Measurements from ENCODE around the gene EEF1AKMT4.

Gene EEF1AKMT4

DNA sequence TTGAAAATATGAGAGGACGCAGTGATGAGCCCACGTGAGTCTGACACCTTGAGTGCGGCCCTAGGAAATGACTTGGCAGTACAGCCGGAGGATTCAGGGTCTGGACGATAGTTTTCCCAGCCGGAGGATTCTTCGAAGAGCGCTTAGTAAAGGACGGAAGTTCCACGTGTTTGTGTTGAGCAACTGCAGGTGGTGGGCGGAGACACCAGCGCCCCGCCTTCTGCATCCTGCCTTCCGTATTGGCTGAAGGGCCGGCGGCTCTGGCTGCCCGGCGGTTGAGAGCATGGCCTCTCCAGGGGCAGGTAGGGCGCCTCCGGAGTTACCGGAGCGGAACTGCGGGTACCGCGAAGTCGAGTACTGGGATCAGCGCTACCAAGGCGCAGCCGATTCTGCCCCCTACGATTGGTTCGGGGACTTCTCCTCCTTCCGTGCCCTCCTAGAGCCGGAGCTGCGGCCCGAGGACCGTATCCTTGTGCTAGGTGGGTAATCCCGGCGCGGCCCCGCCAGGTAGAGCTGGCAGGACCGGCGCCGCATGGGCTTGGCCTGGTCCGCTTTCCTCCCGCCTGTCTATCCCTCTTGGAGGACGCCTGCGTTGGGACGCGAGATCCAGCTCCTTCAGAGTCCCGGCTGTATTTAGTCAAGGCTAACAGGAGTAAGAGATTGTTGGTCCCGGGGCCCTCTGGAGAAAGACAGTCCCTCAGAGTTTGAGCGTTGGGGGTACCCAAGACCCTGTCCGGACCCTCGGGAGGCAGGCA lies at the start of gene EEF1AKMT4:
EEF1AKMT4 (plus strand) TSS at position 261 of the 755 bp plus-strand sequence; CDS start at position 284, 23 bp downstream.
- DNase-seq (ENCODE audit: low spot score): peak; percentile 93

GRCh38 chr3:184200825-184201224 lies 48.6 kb upstream of the EEF1AKMT4 start:
- no peak for DNase-seq (ENCODE audit: low spot score)

DNA sequence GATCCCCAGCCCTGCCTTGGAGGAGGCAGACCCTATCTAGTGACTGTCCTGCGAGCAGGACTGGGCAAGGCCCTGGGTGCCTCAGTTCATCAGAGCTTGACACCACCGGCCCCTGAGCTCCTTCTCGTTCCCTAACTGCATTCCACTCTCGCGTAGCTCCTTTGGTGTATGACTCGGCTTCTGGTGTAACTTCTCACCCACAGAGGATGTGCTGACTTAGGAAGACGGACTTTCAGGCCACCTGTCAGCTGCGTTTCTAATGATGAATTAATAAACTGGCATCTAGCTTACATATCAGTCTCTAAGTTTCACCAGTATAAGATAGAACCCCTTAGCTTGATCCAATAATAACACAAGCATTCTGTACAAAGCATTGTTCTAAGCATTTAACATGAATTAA lies 45.9 kb upstream of the EEF1AKMT4 start:
- DNase-seq (ENCODE audit: low spot score): no peak

DNA sequence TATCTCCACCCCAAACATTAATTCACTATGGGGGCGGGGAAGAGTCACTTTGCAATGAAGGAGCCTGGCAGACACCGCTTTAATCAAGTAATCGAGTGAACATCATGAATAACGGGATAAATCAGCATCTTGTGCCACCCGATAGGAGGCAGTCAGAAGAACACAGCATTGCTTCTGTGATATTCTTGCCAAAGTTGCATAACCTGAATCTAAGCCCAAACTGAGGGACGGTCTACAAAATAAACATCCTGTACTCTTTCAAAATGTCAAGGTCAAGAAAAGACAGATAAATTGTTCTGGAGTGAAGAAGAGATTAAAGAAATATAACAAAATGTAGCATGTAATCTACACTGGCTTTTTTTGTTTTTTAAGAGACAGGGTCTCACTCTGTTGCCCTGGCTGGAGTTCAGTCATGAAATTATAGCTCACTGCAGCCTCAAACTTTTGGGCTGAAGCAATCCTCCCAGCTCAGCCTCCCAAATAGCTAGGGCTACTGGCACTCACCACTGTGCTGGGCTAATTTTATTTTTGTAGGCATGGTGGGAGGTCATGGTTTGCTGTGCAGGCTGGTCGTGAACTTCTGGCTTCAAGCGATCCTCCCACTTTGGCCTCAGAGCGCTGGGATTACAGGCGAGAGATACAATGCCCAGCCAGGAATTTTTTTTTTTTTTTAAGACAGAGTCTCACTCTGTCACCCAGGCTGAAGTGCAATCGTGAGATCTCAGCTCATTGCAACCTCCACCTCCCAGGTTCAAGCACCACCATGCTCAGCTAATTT lies 40.1 kb upstream of the EEF1AKMT4 start:
- DNase-seq (ENCODE audit: low spot score): no peak

DNA sequence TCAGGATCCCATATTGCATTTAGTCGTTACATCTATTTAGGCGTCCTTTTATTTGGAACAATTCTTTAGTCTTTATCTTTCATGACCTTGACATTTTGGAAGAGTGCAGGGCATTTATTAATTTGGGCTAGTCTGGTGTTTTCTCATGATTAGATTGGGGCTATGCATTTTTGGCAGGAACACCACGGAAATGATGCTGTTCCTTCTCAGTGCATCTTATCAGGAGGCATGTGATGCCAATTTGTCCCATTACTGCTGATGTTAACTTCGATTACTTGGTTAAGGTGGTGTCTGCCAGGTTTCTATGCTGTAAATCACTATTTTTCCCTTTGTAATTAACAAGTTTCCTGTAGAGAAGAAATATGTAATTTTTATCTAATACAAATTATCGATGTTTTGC lies 38.2 kb upstream of the EEF1AKMT4 start:
- no peak for DNase-seq (ENCODE audit: low spot score)

- DNase-seq (ENCODE audit: low spot score): no peak
These were observed 37.8 kb upstream of the EEF1AKMT4 start for GRCh38 chr3:184211718-184212117.

DNA sequence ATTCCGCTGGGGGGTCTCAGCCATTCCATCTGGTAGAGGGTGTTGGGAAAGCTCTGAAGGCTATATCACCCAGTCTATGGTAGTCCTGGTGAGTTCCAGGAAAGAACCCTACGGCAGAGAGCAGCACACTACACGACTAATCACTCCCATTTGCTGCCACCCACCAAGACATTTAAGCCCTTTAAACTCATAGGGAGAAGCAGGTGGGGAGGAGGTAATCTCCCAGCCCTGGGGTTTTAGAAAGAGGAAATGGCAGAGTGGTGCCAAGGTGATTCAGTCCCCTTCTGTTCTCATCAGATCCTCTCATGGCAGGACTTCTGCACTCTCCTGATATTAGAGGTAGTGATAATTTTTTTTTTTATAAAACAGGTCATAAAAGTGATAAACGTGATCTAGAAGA lies 30.7 kb upstream of the EEF1AKMT4 start:
- DNase-seq (ENCODE audit: low spot score): no peak

- DNase-seq (ENCODE audit: low spot score): no peak
These were observed 27.0 kb upstream of the EEF1AKMT4 start for GRCh38 chr3:184222521-184222920.

GRCh38 chr3:184223946-184224345 lies 25.5 kb upstream of the EEF1AKMT4 start:
- DNase-seq (ENCODE audit: low spot score): no peak

DNA sequence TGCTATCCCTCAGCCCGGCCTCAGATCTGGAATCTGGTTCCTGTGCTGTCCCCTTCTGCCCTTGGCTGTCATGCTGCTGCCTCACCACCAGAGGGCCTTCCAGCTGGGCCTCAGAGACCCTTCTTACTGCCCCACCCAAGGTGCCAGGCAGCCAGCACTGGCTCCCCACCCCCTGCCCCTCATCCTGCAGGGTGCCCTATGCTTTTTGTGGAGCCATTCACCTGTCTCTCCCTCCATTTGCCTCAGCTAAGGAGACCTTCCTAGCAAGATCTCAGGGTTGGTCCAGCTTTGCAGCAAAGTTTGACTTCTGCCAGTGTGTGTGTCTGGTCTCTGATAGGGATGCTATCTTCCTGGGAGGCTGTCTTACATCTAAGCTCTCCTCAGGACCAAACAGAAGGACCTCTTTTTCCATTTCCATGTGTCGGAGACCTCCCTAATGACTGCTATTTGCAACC lies 22.0 kb upstream of the EEF1AKMT4 start:
- no peak for DNase-seq (ENCODE audit: low spot score)

DNA sequence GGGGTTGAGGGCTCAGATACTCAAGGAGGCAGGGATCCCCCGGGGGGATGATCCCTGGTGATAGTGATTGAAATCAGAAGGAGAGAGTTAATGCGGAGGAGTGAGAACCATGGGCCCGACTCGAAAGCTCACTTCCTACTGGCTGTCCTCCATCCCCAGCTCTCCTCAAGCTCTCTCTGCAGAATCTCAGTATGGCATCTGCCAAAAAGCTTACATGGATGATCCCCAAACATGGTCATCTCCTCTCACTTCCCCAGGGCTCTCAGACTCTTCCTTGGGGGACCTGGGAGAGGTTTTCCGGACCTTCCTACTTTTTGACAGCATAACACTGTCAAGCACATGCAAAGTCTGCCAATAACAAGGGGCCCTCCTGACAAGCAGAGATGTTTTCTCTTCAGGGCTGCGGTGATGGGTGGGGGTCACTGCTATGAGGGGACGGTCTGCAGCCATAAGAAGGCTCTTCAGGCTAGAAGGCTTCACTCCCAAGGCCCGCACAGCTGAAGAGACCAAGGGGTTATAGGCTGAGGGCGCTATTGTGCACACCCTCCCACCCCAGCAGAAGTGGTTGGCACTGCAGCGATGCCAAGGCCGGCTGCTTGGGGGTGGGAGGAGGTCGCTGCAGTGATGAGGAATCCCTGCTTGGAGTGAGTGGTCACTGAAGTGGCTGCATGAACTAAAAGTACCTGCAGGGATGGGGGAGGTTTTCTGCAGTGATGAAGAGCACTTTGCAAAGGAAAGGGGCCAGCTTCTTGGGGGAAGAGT lies 20.9 kb upstream of the EEF1AKMT4 start:
- DNase-seq (ENCODE audit: low spot score): no peak

- DNase-seq (ENCODE audit: low spot score): no peak
These were observed 19.9 kb upstream of the EEF1AKMT4 start, which contains the start of gene VWA5B2 for GRCh38 chr3:184229394-184230080. VWA5B2 (plus strand) TSS chr3:184229585; CDS start chr3:184230529, 944 bp downstream.

GRCh38 chr3:184230081-184230602 lies 19.3 kb upstream of the EEF1AKMT4 start:
- no peak for DNase-seq (ENCODE audit: low spot score)

DNA sequence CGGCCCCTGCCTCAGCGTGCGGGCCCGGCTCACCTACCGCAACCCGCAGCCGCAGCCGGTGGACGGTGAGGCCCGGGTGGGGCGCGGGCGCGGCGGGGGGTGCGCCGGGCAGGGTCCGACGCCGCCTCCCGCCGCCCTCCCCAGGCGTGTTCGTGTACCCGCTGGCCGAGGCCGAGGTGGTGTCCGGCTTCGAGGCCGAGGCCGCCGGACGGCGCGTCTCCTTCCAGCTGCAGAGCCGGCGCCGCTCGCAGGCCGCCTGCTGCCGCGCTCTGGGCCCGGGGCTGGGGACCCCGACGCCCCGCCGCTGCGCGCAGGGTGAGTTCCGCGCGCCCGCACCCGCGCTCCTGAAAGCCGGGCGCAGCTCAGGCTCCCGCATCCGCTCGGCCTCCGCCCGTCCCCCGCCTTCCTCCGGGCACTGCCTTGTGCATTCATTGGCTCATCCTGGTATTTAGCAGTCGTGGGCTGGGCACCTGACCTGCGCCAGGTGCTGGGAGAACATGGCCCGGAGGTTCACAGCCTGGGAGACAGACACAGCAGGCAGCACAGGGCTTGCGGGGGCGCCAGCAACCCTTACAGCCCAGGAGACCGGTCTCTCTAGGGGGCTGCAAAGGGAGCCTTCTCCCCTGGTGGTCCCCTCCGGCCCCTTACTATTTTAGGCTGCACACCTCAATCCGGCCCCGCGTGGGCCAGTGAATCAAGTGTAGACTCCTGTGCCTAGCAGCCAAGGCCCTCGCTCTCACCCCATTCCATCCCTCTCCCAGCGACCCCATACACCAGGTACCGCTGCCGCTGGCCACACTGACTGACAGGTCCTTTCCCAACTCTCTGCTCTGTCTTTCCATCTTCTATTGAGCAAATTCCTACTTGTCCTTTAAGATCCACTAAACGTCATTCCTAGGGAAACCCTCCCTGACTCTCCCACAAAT lies 18.6 kb upstream of the EEF1AKMT4 start:
- DNase-seq (ENCODE audit: low spot score): no peak

DNA sequence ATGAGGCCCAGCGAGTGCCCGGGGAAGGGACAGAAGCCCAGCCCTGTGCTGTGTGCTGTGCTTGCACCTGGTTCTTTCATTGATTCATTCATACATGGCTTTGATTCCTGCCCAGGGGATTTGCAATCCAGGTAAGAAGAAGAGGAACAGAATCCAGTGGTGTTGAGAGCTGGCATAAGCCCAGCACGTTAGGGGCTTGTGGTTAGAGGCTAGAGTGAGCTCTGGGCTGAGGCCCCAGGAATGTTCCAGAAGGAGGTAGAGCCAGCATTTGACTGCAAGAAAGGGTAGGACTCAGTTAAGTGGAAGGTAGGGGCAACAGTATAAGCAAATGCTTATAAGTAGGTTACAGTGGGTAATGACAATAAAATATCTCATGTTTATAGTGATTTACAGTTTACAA lies 17.8 kb upstream of the EEF1AKMT4 start:
- no peak for DNase-seq (ENCODE audit: low spot score)

DNA sequence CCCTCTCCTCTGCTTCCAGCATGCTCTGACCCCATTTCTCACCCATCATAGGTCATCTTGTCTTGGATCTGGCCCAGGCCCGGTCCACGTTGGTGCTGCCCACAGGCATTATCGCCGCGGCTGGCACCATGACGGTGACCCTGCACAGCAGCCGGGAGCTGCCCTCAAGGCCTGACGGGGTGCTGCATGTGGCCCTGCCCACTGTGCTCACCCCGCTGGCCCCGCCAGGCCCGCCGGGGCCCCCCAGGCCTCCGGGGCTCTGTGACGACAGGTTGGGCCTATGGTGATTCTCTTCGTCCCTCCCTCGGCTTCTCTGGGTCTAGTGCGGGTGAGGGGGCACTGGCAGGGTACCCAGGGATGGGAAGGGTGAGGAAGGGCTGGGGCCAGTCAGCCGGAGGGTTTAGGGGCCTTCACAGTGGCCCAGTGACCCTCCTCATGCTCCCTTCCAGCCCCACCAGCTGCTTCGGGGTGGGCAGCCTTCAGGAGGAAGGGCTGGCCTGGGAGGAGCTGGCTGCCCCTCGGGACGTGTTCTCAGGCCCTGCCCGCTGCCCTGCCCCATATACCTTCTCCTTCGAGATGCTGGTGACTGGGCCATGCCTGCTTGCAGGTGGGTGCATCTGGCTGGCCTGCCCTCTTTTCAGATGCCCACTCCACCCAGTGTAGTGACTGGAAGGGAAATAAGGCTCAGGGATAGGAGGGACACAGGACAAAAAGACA lies 16.2 kb upstream of the EEF1AKMT4 start:
- no peak for DNase-seq (ENCODE audit: low spot score)

DNA sequence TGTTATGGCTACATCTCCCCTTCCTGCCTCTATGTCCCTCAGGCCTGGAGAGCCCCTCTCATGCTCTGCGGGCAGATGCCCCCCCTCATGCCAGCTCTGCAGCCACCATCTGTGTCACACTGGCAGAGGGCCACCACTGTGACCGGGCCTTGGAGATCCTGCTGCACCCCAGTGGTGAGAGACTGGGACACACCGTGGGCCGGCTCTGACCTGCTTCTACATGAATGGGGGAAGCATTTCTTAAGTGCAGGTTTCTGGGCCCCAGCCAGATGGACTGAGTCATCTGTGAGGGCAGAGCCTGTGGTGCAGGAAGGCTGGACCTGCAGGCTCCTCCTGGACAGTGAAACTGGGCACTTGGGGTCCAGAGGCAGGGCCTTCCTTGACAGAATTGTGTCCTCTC lies 15.2 kb upstream of the EEF1AKMT4 start:
- DNase-seq (ENCODE audit: low spot score): peak; percentile 54

DNA sequence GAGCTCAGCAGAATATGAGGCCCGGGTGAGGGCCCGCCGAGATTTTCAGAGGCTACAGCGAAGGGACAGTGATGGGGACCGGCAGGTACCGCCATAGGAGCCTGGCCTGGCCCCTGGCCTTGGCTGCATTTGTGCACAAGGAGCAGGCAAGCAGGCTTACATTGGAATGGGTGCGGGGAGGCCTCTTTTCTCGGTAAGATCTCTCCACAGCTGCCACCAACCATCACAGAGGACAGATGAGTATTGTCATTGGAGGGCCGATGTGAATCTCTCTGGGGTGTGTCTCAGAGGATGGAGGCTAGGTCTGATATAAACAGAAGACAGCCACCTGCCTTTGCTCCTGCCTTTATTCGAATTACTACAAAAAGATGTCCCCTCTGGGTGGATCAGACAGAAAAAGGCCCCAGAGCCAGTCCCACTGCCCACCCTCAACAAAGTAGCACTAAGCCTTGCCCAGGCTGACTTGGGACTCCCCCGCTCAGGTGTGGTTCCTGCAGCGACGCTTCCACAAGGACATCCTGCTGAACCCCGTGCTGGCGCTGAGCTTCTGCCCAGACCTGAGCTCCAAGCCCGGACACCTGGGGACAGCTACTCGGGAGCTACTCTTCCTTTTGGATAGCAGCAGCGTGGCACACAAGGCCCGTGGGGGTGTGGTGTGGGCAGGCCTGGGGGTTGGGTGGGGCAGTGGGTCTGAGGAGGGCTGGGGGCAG lies 14.6 kb upstream of the EEF1AKMT4 start:
- no peak for DNase-seq (ENCODE audit: low spot score)

DNA sequence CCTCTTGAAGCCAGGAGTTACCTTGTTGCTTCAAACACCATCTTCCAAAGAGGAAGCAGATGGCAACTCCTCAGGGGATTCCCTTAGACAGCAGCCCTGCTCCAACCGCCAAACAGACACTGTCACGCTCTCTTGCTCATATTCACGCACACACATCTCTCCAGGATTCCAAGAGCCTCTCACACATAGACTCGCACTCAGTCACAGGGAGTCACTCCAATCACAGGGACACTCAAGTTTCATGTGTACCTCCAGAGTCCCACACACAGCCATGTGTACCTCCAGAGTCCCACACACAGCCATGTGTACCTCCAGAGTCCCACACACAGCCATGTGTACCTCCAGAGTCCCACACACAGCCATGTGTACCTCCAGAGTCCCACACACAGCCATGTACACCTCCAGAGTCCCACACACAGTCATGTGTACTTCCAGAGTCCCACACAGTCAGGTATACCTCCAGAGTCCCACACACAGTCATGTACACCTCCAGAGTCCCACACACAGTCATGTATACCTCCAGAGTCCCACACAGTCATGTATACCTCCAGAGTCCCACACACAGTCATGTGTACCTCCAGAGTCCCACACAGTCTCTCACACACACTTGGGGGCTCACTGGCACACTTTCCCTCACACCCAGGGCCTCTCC lies 14.0 kb upstream of the EEF1AKMT4 start:
- no peak for DNase-seq (ENCODE audit: low spot score)

Measured in pons (tissue), 1 donor.